OCI-LY1 (cell line): ENCODE data around the gene XPO5.

Experiments
- EZH2 ChIP-seq: fragments of 200-600 bp; sonication (generic), shearing (Covaris generic); IDR thresholded peaks from 2 replicates; pipeline ENCODE4 v1.8.0; 2017; ENCODE audit warnings: borderline replicate concordance, mixed run types, mild to moderate bottlenecking, antibody characterized with exemption, low read length, moderate library complexity, mixed read lengths
- TF ChIP-seq, protein P1 (sequence below): fragments of 200-600 bp; sonication (generic), shearing (Covaris generic); IDR thresholded peaks from 2 replicates; pipeline ENCODE4 v1.5.1; 2017; ENCODE audit warnings: mild to moderate bottlenecking, antibody characterized with exemption, low read length, moderate library complexity, mixed read lengths

DNA sequence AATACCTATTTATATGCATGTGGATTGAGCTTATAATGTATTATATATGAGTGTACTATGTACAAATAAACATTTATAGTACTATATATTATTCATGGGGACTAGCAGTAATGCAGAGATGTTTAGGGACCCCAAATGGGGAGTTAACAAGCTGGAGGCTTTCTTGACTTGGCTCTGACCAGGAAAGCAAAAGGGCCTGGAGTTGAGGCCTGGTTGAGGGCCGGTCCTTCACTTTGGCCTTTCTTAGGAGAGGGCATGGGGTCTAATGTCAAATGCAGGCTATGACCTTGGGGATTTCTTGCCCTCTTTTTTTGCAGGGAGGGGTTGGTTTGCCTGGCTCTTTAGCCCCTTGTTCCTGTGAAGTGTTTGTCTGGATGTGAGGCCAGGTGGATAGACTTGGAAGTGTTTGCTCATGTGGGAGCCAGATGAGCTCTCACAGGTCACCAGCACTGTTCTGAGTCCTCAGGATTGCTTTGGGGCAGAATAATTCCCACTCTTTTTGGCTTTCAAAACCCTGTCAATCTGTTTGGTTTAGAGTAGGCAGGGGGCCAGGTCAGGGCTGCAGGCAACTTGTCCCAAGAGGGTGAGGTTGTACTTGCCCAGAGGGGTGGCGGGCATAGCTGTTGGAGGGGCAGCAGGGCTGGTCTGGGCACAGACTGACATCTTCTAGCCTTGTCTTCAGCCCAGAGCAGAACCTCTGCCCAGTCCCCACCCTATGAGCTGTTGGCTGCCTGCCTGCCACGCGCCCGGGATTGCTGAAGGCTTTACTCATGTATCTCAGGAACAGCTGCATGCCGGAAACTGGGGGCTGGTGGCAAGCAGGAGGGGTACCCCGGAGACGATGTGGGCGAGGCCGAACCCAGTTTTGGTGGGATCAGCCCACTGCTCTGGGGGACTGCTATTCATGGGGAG, 83.8 kb downstream of the XPO5 start:
- no peak for TF ChIP-seq EZH2
- TF ChIP-seq, protein P1, sequence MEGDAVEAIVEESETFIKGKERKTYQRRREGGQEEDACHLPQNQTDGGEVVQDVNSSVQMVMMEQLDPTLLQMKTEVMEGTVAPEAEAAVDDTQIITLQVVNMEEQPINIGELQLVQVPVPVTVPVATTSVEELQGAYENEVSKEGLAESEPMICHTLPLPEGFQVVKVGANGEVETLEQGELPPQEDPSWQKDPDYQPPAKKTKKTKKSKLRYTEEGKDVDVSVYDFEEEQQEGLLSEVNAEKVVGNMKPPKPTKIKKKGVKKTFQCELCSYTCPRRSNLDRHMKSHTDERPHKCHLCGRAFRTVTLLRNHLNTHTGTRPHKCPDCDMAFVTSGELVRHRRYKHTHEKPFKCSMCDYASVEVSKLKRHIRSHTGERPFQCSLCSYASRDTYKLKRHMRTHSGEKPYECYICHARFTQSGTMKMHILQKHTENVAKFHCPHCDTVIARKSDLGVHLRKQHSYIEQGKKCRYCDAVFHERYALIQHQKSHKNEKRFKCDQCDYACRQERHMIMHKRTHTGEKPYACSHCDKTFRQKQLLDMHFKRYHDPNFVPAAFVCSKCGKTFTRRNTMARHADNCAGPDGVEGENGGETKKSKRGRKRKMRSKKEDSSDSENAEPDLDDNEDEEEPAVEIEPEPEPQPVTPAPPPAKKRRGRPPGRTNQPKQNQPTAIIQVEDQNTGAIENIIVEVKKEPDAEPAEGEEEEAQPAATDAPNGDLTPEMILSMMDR, result no peak
